Psoas muscle (tissue), 8 donors: Measurements from ENCODE around the gene GSG1L. TPM values are rescaled to one million over a fixed set of nuclear protein-coding genes. Genes with fewer than 3 reads are reported as not detected.

ENCODE experiments used
- ATAC-seq, 4 donors: fragments of 200-7000 bp; cut with Tn5 transposase; one replicate each; pipeline ENCODE4 v1.9.1; 2020; ENCODE audit warnings: moderate library complexity in 3 of 4, mild to moderate bottlenecking in 2 of 4
- DNase-seq, 2 donors: peaks; one replicate each; pipeline ENCODE4 v3.0.0-alpha.2; 2020
- H3K27ac ChIP-seq: fragments of 200-600 bp; one replicate; pipeline ENCODE4 v1.8.0; 2022
- H3K27me3 ChIP-seq, 3 donors: fragments of 200-600 bp in 1 of 3; one replicate each; pipeline versions ENCODE4 v1.6.1 to v1.8.0; 2013 to 2022; ENCODE audit warnings: low read length in 2 of 3, mild to moderate bottlenecking in 2 of 3, moderate library complexity in 1 of 3; ENCODE audit not compliant: insufficient read depth in 3 of 3
- H3K36me3 ChIP-seq, 2 donors: fragments of 200-600 bp in 1 of 2; one replicate each; pipeline versions ENCODE4 v1.6.1 to v1.8.0; 2013 to 2022; ENCODE audit warnings: low read depth in 1 of 2, mild to moderate bottlenecking in 1 of 2, moderate library complexity in 1 of 2; ENCODE audit not compliant: insufficient read depth in 1 of 2
- H3K4me1 ChIP-seq: fragments of 200-600 bp; one replicate; pipeline ENCODE4 v1.8.0; 2022
- H3K4me3 ChIP-seq: fragments of 200-600 bp; one replicate; pipeline ENCODE4 v1.8.0; 2022; ENCODE audit warnings: mild to moderate bottlenecking
- H3K9me3 ChIP-seq: fragments of 200-600 bp; one replicate; pipeline ENCODE4 v1.8.0; 2022
- whole genome bisulfite sequencing, 3 donors: extraction: QIAGEN DNeasy Blood & Tissue Kit; methylation state at CpG; one replicate each; pipeline versions ENCODE4 v1.1.6 to v1.1.7; 2013; 5-methylcytosine and 5-hydroxymethylcytosine counted together
- intact Hi-C, 2 donors: fragments of 100-400 bp; cut with DNase I; formaldehyde crosslinking; loops; one replicate each; pipeline versions ENCODE4 v1.11.0 to v1.14.2; 2022
- polyA plus RNA-seq, 3 donors: library from polyadenylated mRNA; stranded (reverse); fragments of 200-250 nt; gene quantifications; one replicate each; pipeline ENCODE4 v1.2.3, GENCODE V29; 2013
- total RNA-seq, 4 donors: library from RNA; stranded (reverse); fragmentation: NEBNext Ultra II Directional in 2 of 4; extraction: Animal tissue kit (Norgen Biotek cat#: 25700) in 2 of 4; gene quantifications; one replicate each; pipeline versions ENCODE4 v1.2.1 to v1.2.4, GENCODE V29; 2021 to 2023
- TF ChIP-seq, protein P1 (sequence below): fragments of 200-600 bp; IDR thresholded peaks from one replicate; pipeline ENCODE4 v1.8.0; 2022; ENCODE audit warnings: antibody characterized with exemption
- donor health status: healthy with polysubstance abuse.
- donor health status: DM: no; HTN: no; CAD: no; lungs with moderate emphysema.
- donor health status: Bipolar disorder and iron deficiency.
- donor health status: healthy.
- donor health status: DM: yes; HTN: yes; CAD: no.
- donor health status: DM: no; HTN: no; CAD: no.
- donor health status: DM: no; HTN: no; CAD: no.
- donor health status: DM: yes; HTN: yes; CAD: no.

GSG1L gene
- total and polyA plus RNA-seq, 7 donors = 0.04 to 0.17 (median 0.08) TPM; not detected in 2

DNA sequence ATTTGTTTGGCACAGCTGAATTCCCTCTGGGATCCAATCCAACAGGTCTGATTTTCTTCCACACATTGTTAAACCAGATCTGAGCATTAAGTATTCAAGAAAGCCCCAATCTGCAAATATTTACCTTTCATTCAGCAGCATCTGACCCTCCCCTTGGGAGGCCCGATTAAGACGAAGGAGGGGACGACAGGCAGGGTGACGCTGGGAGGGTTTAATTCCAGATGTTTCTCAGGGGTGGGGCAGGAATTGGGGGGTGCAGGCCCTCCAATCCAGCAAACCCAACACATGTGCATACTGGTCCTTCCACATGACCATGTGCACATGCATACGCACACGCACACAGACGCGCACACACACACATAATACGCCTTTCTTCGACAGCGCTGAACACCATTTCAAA is 240.5 kb downstream of the GSG1L start:
- intact Hi-C loops = no loop called here
- TF ChIP-seq, protein P1, sequence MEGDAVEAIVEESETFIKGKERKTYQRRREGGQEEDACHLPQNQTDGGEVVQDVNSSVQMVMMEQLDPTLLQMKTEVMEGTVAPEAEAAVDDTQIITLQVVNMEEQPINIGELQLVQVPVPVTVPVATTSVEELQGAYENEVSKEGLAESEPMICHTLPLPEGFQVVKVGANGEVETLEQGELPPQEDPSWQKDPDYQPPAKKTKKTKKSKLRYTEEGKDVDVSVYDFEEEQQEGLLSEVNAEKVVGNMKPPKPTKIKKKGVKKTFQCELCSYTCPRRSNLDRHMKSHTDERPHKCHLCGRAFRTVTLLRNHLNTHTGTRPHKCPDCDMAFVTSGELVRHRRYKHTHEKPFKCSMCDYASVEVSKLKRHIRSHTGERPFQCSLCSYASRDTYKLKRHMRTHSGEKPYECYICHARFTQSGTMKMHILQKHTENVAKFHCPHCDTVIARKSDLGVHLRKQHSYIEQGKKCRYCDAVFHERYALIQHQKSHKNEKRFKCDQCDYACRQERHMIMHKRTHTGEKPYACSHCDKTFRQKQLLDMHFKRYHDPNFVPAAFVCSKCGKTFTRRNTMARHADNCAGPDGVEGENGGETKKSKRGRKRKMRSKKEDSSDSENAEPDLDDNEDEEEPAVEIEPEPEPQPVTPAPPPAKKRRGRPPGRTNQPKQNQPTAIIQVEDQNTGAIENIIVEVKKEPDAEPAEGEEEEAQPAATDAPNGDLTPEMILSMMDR = no peak
- Histone ChIP-seq H3K27me3 (peaks cover 0 to 8% (median 1%) of the 10 kb centered on the region in 3 donors), H3K36me3 (no peaks in the 10 kb centered on the region), H3K4me1 (no peaks in the 10 kb centered on the region), H3K27ac (no peak overlapping the region), H3K4me3 (no peak overlapping the region), H3K9me3 (no peaks in the 10 kb centered on the region)
- DNase-seq (no peak), ATAC-seq (no peak)
- 71 to 74% (median 72%) methylated on average over 11 of the region's 11 CpGs for WGBS, 3 donors

DNA sequence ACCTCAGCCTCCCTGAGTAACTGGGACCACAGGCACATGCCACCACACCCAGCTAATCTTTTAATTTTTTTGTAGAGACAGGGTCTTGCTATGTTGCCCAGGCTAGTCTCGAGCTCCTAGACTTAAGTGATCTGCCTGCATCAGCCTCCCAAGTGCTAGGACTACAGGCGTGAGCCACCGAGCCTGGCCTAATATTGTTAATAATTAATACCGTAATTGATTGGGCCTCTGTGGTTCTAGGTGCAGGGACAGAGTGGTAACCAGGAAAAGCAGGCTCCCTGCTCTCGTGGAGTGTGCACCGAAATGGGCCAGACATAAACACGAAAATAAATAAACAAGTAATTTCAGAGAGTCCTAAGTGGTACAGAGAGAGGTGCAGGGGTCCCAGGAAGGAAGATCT is 241.0 kb downstream of the GSG1L start:
- H3K4me3 ChIP-seq = no peak overlapping the region
- ATAC-seq (no peak), DNase-seq (no peak)
- H3K27ac ChIP-seq = no peak overlapping the region
- no peaks in the 10 kb centered on the region for H3K4me1 ChIP-seq
- H3K9me3 ChIP-seq = no peaks in the 10 kb centered on the region
- 82 to 91% (median 88%) methylated on average over 7 of the region's 7 CpGs for WGBS, 3 donors
- TF ChIP-seq, protein P1 = no peak
- H3K36me3 ChIP-seq = no peaks in the 10 kb centered on the region
- intact Hi-C loops = no loop called here
- peaks cover 0 to 8% (median 1%) of the 10 kb centered on the region in 3 donors for H3K27me3 ChIP-seq

DNA sequence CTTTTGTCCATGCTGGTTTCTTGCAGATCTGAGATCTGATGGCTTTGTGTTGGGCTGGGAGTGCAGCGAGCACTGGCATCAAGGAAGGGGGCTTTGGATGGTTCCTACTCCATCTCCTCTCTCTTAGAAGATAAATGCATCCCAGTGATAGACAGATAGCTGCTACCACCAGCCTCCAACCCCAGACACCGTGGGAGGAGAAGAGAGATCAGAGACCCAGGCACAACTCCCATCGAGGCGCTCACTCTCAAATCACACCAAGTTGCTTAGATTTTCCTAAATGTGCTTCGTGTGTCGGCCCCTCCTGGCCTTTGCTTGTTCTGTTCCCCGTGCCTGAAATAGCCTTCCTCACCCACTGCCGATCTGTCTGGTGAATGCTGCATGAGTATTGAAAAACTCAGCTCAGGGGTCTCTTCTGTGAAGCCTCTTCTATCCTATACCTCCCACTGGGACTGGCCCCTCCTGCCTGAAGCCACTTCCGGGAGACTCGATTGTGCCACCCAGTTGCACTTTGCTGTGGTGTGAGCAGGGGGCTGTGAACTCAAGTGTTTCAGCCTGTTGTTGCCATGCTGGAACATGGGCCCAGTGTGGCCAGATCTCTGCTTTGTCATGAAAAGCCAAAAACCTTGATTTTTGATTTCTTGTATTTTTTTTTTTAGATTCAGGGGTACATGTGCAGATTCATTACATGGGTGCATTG is 242.7 kb downstream of the GSG1L start:
- ATAC-seq (no peak), DNase-seq (no peak)
- H3K36me3 ChIP-seq = no peaks in the 10 kb centered on the region
- peaks cover 0 to 8% (median 1%) of the 10 kb centered on the region in 3 donors for H3K27me3 ChIP-seq
- H3K4me3 ChIP-seq = no peak overlapping the region
- no peaks in the 10 kb centered on the region for H3K9me3 ChIP-seq
- intact Hi-C loops = no loop called here
- no peaks in the 10 kb centered on the region for H3K4me1 ChIP-seq
- TF ChIP-seq, protein P1 = no peak
- 78 to 87% (median 81%) methylated on average over 10 of the region's 10 CpGs for WGBS, 3 donors
- H3K27ac ChIP-seq = no peak overlapping the region

DNA sequence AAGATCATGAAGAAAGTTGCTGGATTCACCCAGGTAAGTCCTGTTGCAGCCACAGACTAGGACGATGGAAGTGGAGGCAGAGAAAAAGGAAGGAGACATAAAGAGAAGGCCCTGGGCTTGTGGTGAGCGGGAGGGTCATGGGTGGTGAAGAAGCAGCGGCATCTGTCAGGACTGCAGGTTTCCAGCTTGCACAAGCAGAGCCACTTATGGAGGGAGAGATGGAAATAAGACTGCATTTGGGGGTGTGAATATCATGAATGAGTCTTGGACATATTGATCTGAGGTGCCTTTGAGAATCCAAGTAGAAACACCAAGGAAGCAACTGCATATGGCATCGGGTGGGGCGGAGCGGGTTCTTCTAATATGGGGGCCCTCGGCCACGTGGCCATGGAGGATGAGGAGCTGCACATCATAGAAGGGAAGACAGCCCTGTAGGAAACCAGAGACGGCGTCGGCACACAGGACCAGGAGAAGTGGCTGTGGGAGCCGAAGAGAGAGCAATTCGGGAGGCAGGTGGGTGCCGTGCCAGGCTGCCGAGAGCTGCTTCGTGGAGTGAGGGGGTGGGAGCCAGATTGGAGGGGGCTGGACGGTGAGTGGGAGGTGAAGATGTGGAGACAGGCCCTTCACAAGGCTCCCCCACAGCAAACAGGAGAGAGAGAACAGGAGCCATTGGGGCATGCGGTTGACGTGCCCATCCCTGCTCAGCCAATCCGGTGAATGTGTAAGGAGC is 243.5 kb downstream of the GSG1L start:
- intact Hi-C loops = no loop called here
- 86 to 91% (median 87%) methylated on average over 20 of the region's 20 CpGs for WGBS, 3 donors

More for the DNA sequence above, 243.5 kb downstream of the GSG1L start:
- TF ChIP-seq, protein P1 = no peak
- Histone ChIP-seq H3K4me3 (no peak overlapping the region), H3K9me3 (no peaks in the 10 kb centered on the region), H3K27me3 (peaks cover 0 to 8% (median 1%) of the 10 kb centered on the region in 3 donors), H3K36me3 (no peaks in the 10 kb centered on the region), H3K4me1 (no peaks in the 10 kb centered on the region), H3K27ac (no peak overlapping the region)
- ATAC-seq (no peak), DNase-seq (no peak)
